Activated CD8-positive, alpha-beta T cell treated with anti-CD3 and anti-CD28 coated beads, Interleukin-2, amount 10 ng/mL, durations not matched to agents 7 days and 5 days (primary cell): Measurements from ENCODE around the gene RAI14. TPM values are rescaled to one million over a fixed set of nuclear protein-coding genes. Genes with fewer than 3 reads are reported as not detected.
"Not testable (repeated sequence)": the region's sequence is repeated elsewhere in the genome, so short reads cannot be mapped to it uniquely, and the experiment has no call there.

Source experiments
- ATAC-seq: fragments of 150-1000 bp; cut with Tn5 transposase; one replicate; pipeline ENCODE4 v1.10.0; 2021; ENCODE audit warnings: moderate library complexity
- CTCF ChIA-PET: fragments of 350-600 bp; sonication (Branson Sonifier 250); formaldehyde crosslinking; loops from one replicate; lab custom pipeline; 2021; ENCODE audit warnings: antibody characterized with exemption; lab: Charles Lee
- POLR2A ChIA-PET: fragments of 350-600 bp; sonication (Branson Sonifier 250); formaldehyde crosslinking; loops from one replicate; lab custom pipeline; 2021; ENCODE audit warnings: antibody characterized with exemption; lab: Charles Lee
- DNase-seq: peaks from one replicate; pipeline ENCODE4 v3.0.0-alpha.2; 2020
- H3K27ac Mint-ChIP-seq: one replicate; pipeline ENCODE4 v1.8.0; 2021; ENCODE audit warnings: mild to moderate bottlenecking, mixed read lengths
- H3K27me3 Mint-ChIP-seq: one replicate; pipeline ENCODE4 v1.8.0; 2021; ENCODE audit warnings: low read depth, mixed read lengths
- H3K36me3 Mint-ChIP-seq: one replicate; pipeline ENCODE4 v1.8.0; 2021; ENCODE audit warnings: low read depth, mixed read lengths
- H3K4me1 Mint-ChIP-seq: one replicate; pipeline ENCODE4 v1.8.0; 2021; ENCODE audit warnings: low read depth, mixed read lengths
- H3K4me3 Mint-ChIP-seq: one replicate; pipeline ENCODE4 v1.8.0; 2021; ENCODE audit warnings: mild to moderate bottlenecking, mixed read lengths
- H3K9me3 Mint-ChIP-seq: one replicate; pipeline ENCODE4 v1.8.0; 2022; ENCODE audit warnings: mixed read lengths; ENCODE audit not compliant: insufficient read depth
- total RNA-seq, 2 experiments: library from RNA; stranded (reverse); gene quantifications; one replicate each; pipeline ENCODE4 v1.2.3, GENCODE V29; 2021

The RAI14 gene
- total RNA-seq, 2 experiments from 2014 or later, result not detected

- H3K27ac Mint-ChIP-seq, result no peak overlapping the region
- ATAC-seq (no peak), DNase-seq (no peak)
- ChIA-PET CTCF (no interaction called here), POLR2A (no interaction called here)
- H3K9me3 Mint-ChIP-seq, result no peaks in the 10 kb centered on the region
- H3K27me3 Mint-ChIP-seq, result peaks cover 4% of the 10 kb centered on the region
- no peak overlapping the region for H3K4me3 Mint-ChIP-seq
- no peaks in the 10 kb centered on the region for H3K36me3 Mint-ChIP-seq
- H3K4me1 Mint-ChIP-seq, result no peaks in the 10 kb centered on the region
Measured at GRCh38 chr5:34712565-34712964, 56.4 kb downstream of the RAI14 start.

GRCh38 chr5:34715711-34716110 lies 59.6 kb downstream of the RAI14 start:
- CTCF ChIA-PET, result no interaction called here
- Mint-ChIP-seq H3K36me3 (no peaks in the 10 kb centered on the region), H3K9me3 (no peaks in the 10 kb centered on the region)

GRCh38 chr5:34716986-34717385 lies 60.9 kb downstream of the RAI14 start:
- H3K27me3 Mint-ChIP-seq, result peaks cover 4% of the 10 kb centered on the region
- H3K4me3 Mint-ChIP-seq, result no peak overlapping the region
- H3K9me3 Mint-ChIP-seq, result no peaks in the 10 kb centered on the region
- CTCF ChIA-PET, result no interaction called here
- no peak for DNase-seq
- POLR2A ChIA-PET, result no interaction called here
- no peaks in the 10 kb centered on the region for H3K36me3 Mint-ChIP-seq
- no peak for ATAC-seq
- no peak overlapping the region for H3K27ac Mint-ChIP-seq
- H3K4me1 Mint-ChIP-seq, result no peaks in the 10 kb centered on the region

More at GRCh38 chr5:34715711-34716110, 59.6 kb downstream of the RAI14 start:
- POLR2A ChIA-PET, result no interaction called here
- ATAC-seq, result no peak
- Mint-ChIP-seq H3K27ac (no peak overlapping the region), H3K4me3 (no peak overlapping the region), H3K27me3 (peaks cover 4% of the 10 kb centered on the region), H3K4me1 (no peaks in the 10 kb centered on the region)
- DNase-seq, result no peak

GRCh38 chr5:34717426-34718327 lies 61.5 kb downstream of the RAI14 start:
- no peak overlapping the region for H3K27ac Mint-ChIP-seq
- H3K36me3 Mint-ChIP-seq, result no peaks in the 10 kb centered on the region
- peaks cover 4% of the 10 kb centered on the region for H3K27me3 Mint-ChIP-seq
- CTCF ChIA-PET, result no interaction called here
- H3K4me1 Mint-ChIP-seq, result no peaks in the 10 kb centered on the region
- no peak for ATAC-seq
- POLR2A ChIA-PET, result no interaction called here
- DNase-seq, result no peak
- H3K9me3 Mint-ChIP-seq, result no peaks in the 10 kb centered on the region
- no peak overlapping the region for H3K4me3 Mint-ChIP-seq

- no peak for ATAC-seq
- Mint-ChIP-seq H3K9me3 (no peaks in the 10 kb centered on the region), H3K27me3 (peaks cover 2% of the 10 kb centered on the region), H3K4me3 (no peak overlapping the region), H3K4me1 (no peaks in the 10 kb centered on the region), H3K36me3 (no peaks in the 10 kb centered on the region), H3K27ac (no peak overlapping the region)
- POLR2A ChIA-PET, result no interaction called here
- no peak for DNase-seq
- CTCF ChIA-PET, result no interaction called here
Measured at GRCh38 chr5:34718516-34718915, 62.4 kb downstream of the RAI14 start.

- Mint-ChIP-seq H3K27me3 (peaks cover 2% of the 10 kb centered on the region), H3K4me3 (no peak overlapping the region), H3K4me1 (no peaks in the 10 kb centered on the region), H3K36me3 (no peaks in the 10 kb centered on the region), H3K9me3 (no peaks in the 10 kb centered on the region), H3K27ac (no peak overlapping the region)
- DNase-seq (no peak), ATAC-seq (no peak)
- POLR2A ChIA-PET, result no interaction called here
- CTCF ChIA-PET, result interaction anchor here (1.1 kb wide), 1 partner anchor 48 kb away, joined by 3 read pairs; no protein-coding TSS in a partner anchor
Measured at GRCh38 chr5:34719029-34719428, 62.9 kb downstream of the RAI14 start.

- Mint-ChIP-seq H3K9me3 (no peaks in the 10 kb centered on the region), H3K4me3 (no peak overlapping the region), H3K27ac (no peak overlapping the region), H3K36me3 (no peaks in the 10 kb centered on the region), H3K27me3 (no peaks in the 10 kb centered on the region), H3K4me1 (no peaks in the 10 kb centered on the region)
- ATAC-seq, result no peak
- DNase-seq, result no peak
- POLR2A ChIA-PET, result no interaction called here
- CTCF ChIA-PET, result no interaction called here
Measured at GRCh38 chr5:34721327-34721726, 65.2 kb downstream of the RAI14 start.

- POLR2A ChIA-PET, result no interaction called here
- CTCF ChIA-PET, result no interaction called here
- ATAC-seq (no peak), DNase-seq (no peak)
- Mint-ChIP-seq H3K4me1 (no peaks in the 10 kb centered on the region), H3K27ac (no peak overlapping the region), H3K9me3 (no peaks in the 10 kb centered on the region), H3K36me3 (no peaks in the 10 kb centered on the region), H3K27me3 (no peaks in the 10 kb centered on the region), H3K4me3 (no peak overlapping the region)
Measured at GRCh38 chr5:34722183-34722582, 66.1 kb downstream of the RAI14 start.

GRCh38 chr5:34724741-34725140 lies 68.6 kb downstream of the RAI14 start:
- no peaks in the 10 kb centered on the region for H3K36me3 Mint-ChIP-seq
- no peaks in the 10 kb centered on the region for H3K9me3 Mint-ChIP-seq
- DNase-seq (no peak), ATAC-seq (no peak)
- ChIA-PET CTCF (no interaction called here), POLR2A (no interaction called here)
- no peak overlapping the region for H3K27ac Mint-ChIP-seq
- no peaks in the 10 kb centered on the region for H3K4me1 Mint-ChIP-seq
- H3K4me3 Mint-ChIP-seq, result no peak overlapping the region
- H3K27me3 Mint-ChIP-seq, result no peaks in the 10 kb centered on the region

- H3K4me1 Mint-ChIP-seq, ATAC-seq, H3K4me3 Mint-ChIP-seq, H3K9me3 Mint-ChIP-seq, H3K36me3 Mint-ChIP-seq, H3K27ac Mint-ChIP-seq, DNase-seq, POLR2A ChIA-PET, CTCF ChIA-PET, H3K27me3 Mint-ChIP-seq: not testable (repeated sequence)
Measured at GRCh38 chr5:34727166-34727749, 71.1 kb downstream of the RAI14 start.

GRCh38 chr5:34728236-34728635 lies 72.1 kb downstream of the RAI14 start:
- Mint-ChIP-seq H3K4me1 (no peaks in the 10 kb centered on the region), H3K4me3 (no peak overlapping the region), H3K27ac (no peak overlapping the region), H3K27me3 (no peaks in the 10 kb centered on the region), H3K9me3 (no peaks in the 10 kb centered on the region), H3K36me3 (no peaks in the 10 kb centered on the region)
- ChIA-PET POLR2A (no interaction called here), CTCF (no interaction called here)
- DNase-seq, result no peak
- ATAC-seq, result no peak

GRCh38 chr5:34731435-34732232 lies 75.5 kb downstream of the RAI14 start:
- Mint-ChIP-seq H3K9me3 (no peaks in the 10 kb centered on the region), H3K27me3 (peaks cover under 1% of the 10 kb centered on the region), H3K36me3 (no peaks in the 10 kb centered on the region), H3K4me1 (no peaks in the 10 kb centered on the region), H3K4me3 (no peak overlapping the region), H3K27ac (no peak overlapping the region)
- CTCF ChIA-PET, result no interaction called here
- ATAC-seq (no peak), DNase-seq (no peak)
- POLR2A ChIA-PET, result no interaction called here
